Superior temporal gyrus (tissue), 1 donor: ENCODE data around the gene KCNB1.

Experiments used
- DNase-seq: peaks from one replicate; pipeline ENCODE4 v3.0.0-alpha.2; 2016; ENCODE audit errors: extremely low spot score

Gene KCNB1

GRCh38 chr20:49409302-49409974 lies 73.0 kb downstream of the KCNB1 start:
- DNase-seq = no peak

DNA sequence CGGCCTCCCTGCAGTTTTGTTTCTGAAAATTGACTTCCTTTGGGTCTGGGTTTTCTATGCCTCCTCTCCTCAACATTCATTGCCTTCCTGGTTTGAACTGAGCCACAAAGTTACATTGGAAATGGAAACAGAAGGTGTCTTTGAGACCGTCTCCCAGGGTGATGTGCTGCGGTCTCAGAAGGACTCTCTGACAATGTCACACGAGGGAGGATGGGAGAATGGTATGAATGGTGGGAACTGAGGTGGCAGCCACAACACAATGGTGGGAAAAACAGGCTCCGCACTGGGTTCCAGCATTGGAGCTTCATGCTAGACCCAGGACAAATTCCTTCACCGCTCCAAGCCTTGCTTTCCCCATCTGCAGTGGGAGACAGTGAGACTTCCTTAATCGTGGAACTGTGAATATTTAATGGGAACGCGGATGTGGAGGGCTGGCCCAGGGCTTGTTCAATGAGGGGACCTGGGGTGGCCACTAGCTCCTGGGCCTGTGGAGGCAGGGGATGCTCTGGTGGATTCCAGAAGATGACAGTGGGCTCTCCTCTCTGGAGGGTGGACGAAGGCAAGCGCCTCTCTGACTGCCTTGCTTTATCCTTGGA lies 73.9 kb downstream of the KCNB1 start:
- DNase-seq = no peak

DNA sequence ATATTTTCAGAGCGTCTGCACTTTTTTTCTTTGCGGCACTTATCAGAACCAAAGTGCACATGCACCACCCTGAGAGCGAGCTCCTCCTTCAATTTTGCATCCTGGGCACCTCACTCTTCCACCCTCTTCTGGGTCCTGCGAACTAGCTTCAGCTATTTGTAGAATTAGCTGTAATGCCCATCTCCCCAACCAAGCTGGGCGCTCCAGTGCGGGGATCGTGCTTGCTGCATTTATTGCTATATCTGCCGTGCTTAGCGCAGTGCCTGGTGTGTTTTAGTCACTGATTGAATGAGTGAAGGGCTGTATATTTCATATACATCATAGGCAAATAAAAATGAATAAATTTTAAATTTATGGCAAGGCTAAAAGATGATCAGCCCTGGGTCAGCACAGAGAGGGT lies 75.8 kb downstream of the KCNB1 start:
- no peak for DNase-seq

DNA sequence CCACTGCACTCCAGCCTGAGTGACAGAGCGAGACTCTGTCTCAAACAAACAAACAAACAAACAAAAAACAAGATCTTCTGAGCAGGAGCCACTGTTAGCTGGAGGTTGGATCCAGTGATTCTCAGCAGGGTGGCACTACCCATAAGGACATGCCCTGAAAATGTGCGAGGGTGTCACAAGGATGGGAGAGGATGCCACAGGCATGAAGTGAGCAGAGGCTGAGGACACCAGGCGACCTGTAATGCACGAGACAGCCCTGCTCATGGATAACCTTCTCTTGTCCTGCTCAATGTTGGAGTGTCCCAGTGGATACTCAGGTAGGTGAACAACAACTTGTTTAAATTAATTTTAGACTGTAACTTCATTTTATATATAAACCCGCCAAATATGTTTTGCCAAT lies 76.8 kb downstream of the KCNB1 start:
- DNase-seq = no peak

- no peak for DNase-seq
Observed at GRCh38 chr20:49405062-49405683, 77.3 kb downstream of the KCNB1 start.

GRCh38 chr20:49404461-49404860 lies 78.0 kb downstream of the KCNB1 start:
- DNase-seq = no peak

- no peak for DNase-seq
Observed at GRCh38 chr20:49403911-49404310, 78.6 kb downstream of the KCNB1 start.

- DNase-seq = no peak
Observed at GRCh38 chr20:49403012-49403411, 79.5 kb downstream of the KCNB1 start.

GRCh38 chr20:49400904-49401303 lies 81.6 kb downstream of the KCNB1 start:
- no peak for DNase-seq

GRCh38 chr20:49400410-49400809 lies 82.1 kb downstream of the KCNB1 start:
- no peak for DNase-seq

DNA sequence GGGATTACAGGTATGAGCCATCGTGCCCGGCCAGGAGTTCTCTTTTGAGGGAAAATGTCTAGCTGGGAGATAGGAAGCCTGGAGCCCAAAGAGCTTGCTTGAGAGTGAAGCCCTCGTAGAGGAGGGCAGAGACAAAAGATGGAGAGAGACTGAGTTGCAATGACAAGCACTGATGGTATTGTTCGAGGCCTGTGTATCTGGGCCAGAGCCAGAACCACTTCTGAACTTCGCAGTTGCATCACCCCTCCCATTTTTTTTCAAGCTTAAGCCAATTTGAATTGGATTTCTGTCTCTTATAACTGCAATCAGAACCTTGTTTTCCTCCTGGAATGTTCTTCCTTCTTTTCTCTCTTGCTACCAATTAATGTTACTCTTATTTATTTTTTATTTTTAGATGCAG lies 83.1 kb downstream of the KCNB1 start:
- no peak for DNase-seq

GRCh38 chr20:49398401-49399144 lies 83.9 kb downstream of the KCNB1 start:
- DNase-seq = no peak

DNA sequence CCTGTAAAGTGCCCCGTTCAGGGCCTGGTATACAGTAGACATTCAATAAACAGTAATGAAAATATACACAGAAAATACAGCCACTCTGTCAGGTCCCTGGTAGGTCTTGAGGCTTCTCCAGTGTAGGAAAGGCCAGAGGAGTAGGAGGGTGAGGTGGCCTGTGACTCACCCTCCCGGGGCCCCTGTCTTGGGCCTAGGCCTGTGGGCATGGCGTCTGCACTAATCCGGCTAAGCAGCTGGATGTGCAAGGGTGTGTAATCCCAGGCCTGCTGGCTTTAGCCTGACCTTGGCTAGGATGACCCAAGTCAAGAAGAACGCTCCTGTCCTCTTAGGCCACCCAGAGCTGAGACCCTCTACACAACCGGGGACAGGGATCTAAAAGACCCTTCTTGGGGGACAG lies 84.9 kb downstream of the KCNB1 start:
- DNase-seq = no peak

DNA sequence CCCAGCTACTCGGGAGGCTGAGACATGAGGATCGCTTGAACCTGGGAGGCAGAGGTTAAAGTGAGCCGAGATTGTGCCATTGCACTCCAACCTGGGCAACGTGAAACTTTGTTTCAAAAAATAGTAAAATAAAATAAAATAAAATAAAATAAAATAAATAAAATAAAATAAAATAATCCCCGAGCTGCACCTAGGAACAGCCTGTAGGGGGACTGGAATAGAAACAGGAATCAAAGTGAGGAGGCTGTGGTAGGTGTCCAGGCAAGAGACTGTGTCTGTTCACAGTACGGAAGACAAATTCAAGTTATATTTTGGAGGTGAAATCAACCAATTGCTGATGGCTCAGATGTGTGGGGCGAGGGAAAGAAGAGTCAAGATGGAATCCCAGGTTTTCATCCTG lies 86.2 kb downstream of the KCNB1 start:
- DNase-seq = no peak

DNA sequence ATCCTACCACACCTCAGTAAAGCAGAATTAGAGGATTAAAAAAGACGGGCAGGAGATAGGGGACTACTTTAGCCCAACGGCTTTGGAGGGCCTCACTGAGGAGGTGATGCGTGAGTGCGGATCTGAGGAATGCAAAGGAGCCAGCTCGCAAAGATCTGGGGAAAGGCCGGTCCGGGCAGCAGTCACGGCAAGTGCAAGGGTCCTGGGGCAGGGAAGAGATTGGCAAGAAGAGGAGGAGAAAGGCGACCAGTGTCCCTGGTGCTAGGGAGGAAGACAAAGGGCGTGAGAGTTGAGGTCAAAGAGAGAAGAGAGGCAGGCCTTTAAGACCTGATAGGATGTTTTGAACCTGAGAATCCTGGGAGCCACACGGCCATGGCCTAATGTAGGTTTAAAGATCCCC lies 86.8 kb downstream of the KCNB1 start:
- no peak for DNase-seq

DNA sequence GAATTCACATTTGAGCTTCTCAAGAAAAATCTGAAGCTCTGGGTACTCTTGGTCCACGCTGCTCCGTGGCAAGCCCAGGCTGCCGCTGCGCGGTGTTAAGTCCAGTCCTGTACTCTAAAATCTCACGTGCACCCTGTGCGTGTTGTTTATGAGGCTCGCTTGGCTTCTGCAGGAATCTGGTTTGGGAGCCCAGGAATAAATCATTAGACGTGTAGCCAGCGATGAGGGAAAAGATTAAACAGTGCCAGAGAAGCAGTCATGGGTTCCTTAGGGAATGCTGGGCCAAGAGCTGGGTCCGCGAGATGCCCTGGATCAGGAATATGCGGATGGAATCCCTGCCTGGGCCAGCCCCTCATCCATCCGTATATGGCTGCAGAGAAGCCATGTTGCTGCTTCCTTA lies 87.3 kb downstream of the KCNB1 start:
- DNase-seq = no peak

DNA sequence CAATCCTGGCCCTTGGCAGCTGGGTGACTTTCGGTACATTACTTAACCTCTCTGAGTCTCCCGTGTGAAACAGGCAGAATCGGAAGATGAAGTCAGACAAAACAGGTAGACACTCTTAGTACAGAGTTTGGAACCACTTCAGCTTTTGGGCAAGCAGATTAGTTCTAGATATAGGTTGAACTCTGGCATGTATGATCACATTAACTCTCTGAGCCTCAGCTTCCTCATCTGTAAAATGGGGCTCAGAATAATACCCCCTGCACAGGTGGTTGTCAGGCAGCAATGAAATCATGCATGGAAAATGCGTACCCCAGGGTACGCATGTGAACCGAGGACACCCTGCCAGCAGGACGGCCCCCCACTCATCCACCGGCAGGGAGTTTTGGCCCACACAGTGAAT lies 87.7 kb downstream of the KCNB1 start:
- no peak for DNase-seq

DNA sequence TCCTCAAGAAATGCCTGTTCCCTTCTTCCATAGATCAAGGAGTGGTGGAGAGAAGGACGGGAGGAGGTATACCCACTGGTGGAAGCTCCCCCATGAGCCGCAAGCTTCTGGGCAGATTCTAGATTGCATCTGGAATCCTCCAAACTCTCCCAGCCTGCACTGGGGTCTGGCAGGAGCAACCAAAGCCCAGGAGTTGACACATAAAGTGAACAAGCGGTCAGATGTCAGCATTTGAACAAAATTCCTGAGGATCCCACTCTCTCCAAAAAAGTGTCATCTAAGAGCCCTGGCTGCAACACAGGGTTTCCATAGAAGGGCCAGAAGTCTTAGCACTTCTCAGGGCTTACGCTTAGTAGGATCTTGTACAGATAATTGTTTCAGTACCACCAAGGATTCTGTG lies 88.2 kb downstream of the KCNB1 start:
- no peak for DNase-seq

GRCh38 chr20:49393803-49394202 lies 88.7 kb downstream of the KCNB1 start:
- no peak for DNase-seq

DNA sequence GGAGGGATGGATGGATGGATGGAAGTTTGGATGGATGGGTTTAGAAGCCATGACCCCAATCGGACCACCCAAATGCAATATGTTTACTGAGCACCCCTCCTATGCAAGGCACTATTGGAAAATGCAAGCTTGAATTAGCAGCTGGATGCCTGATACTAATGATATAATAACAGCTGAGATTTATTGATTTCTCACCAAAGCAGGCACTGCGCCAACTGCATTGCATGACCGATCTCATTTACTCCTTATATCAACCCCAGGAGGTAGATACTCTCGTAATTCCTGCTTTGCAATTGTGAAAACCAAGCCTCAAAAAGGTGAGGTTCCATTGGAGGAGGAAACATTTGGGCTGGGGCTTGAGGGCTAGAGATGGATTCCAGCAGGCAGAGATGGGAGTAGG lies 89.7 kb downstream of the KCNB1 start:
- DNase-seq = no peak

- DNase-seq = no peak
Observed at GRCh38 chr20:49391404-49392245, 90.8 kb downstream of the KCNB1 start.

DNA sequence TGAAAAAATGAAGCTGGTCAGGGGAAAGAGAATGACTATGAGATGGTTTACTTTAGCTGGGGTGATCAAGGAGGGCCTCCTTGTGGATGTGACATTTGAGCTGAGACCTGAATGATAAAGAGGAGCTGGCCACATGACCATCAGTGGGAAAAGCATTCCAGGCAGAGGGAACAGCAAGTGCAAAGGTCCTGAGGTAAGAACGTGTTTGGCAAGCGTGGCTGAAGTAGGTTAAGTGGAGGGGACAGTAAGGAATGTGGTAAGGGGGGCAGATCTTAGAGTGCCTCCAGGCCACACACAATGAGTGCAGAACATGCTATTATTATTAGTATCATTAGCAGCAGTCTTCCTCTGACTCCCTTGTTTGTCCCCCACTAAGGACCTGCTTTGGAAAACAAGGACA lies 92.6 kb downstream of the KCNB1 start:
- no peak for DNase-seq
